ENCODE measurements around the gene PLEKHJ1.

The PLEKHJ1 gene

GRCh38 chr19:2192862-2193261 lies 43.3 kb downstream of the PLEKHJ1 start:
- H3K4me3 ChIP-seq (ENCODE audit: low read length) = no peak overlapping the region
- H3K9ac ChIP-seq (ENCODE audit: low read length) = no peak overlapping the region
- H3K36me3 ChIP-seq (replicated peaks; ENCODE audit: low read depth, low read length) = peaks cover 55% of the 10 kb centered on the region
- TF ChIP-seq EZH2phosphoT487 (IDR thresholded peaks at IDR 0.05; ENCODE audit: low read depth) (no peak), CTCF (IDR thresholded peaks at IDR 0.05; ENCODE audit: low read depth, low read length) (no peak)
- H4K20me1 ChIP-seq (ENCODE audit: insufficient read depth, low read length) = peaks cover 54% of the 10 kb centered on the region
- H2AFZ ChIP-seq (ENCODE audit: low read depth, low read length) = no peak overlapping the region
- H3K4me1 ChIP-seq (ENCODE audit: low read length) = peaks cover 3% of the 10 kb centered on the region
- H3K27me3 ChIP-seq (ENCODE audit: low read depth, low read length) = no peaks in the 10 kb centered on the region
- H3K9me3 ChIP-seq (ENCODE audit: insufficient read depth, low read length) = no peaks in the 10 kb centered on the region
- no peak overlapping the region for H3K27ac ChIP-seq (ENCODE audit: low read length)
- peaks cover 24% of the 10 kb centered on the region for H3K79me2 ChIP-seq (ENCODE audit: low read length)
- no peak overlapping the region for H3K4me2 ChIP-seq (ENCODE audit: low read length)

- Histone ChIP-seq H2AFZ (ENCODE audit: low read depth, low read length) (no peak overlapping the region), H3K4me2 (ENCODE audit: low read length) (no peak overlapping the region), H4K20me1 (ENCODE audit: insufficient read depth, low read length) (peaks cover 51% of the 10 kb centered on the region), H3K9me3 (ENCODE audit: insufficient read depth, low read length) (no peaks in the 10 kb centered on the region), H3K36me3 (replicated peaks; ENCODE audit: low read depth, low read length) (peaks cover 63% of the 10 kb centered on the region), H3K27me3 (ENCODE audit: low read depth, low read length) (no peaks in the 10 kb centered on the region), H3K79me2 (ENCODE audit: low read length) (peaks cover 21% of the 10 kb centered on the region), H3K4me3 (ENCODE audit: low read length) (no peak overlapping the region), H3K4me1 (ENCODE audit: low read length) (peaks cover 13% of the 10 kb centered on the region), H3K9ac (ENCODE audit: low read length) (no peak overlapping the region), H3K27ac (ENCODE audit: low read length) (no peak overlapping the region)
- TF ChIP-seq CTCF (IDR thresholded peaks at IDR 0.05; ENCODE audit: low read depth, low read length) = no peak
- TF ChIP-seq EZH2phosphoT487 (IDR thresholded peaks at IDR 0.05; ENCODE audit: low read depth) = no peak
These were observed 44.4 kb downstream of the PLEKHJ1 start for GRCh38 chr19:2191456-2192310.

GRCh38 chr19:2190848-2191455 lies 45.2 kb downstream of the PLEKHJ1 start:
- peaks cover 68% of the 10 kb centered on the region for H3K36me3 ChIP-seq (replicated peaks; ENCODE audit: low read depth, low read length)

More at GRCh38 chr19:2190848-2191455, 45.2 kb downstream of the PLEKHJ1 start:
- Histone ChIP-seq H3K9ac (ENCODE audit: low read length) (no peak overlapping the region), H3K4me3 (ENCODE audit: low read length) (no peak overlapping the region), H3K79me2 (ENCODE audit: low read length) (peaks cover 25% of the 10 kb centered on the region), H3K27ac (ENCODE audit: low read length) (no peak overlapping the region), H3K27me3 (ENCODE audit: low read depth, low read length) (no peaks in the 10 kb centered on the region), H3K4me1 (ENCODE audit: low read length) (peaks cover 13% of the 10 kb centered on the region), H3K9me3 (ENCODE audit: insufficient read depth, low read length) (no peaks in the 10 kb centered on the region), H3K4me2 (ENCODE audit: low read length) (no peak overlapping the region), H2AFZ (ENCODE audit: low read depth, low read length) (no peak overlapping the region), H4K20me1 (ENCODE audit: insufficient read depth, low read length) (peaks cover 55% of the 10 kb centered on the region)
- TF ChIP-seq EZH2phosphoT487 (IDR thresholded peaks at IDR 0.05; ENCODE audit: low read depth) = no peak
- no peak for TF ChIP-seq CTCF (IDR thresholded peaks at IDR 0.05; ENCODE audit: low read depth, low read length)
